GM10266 (cell line): ENCODE data around the gene DAPK1.

ENCODE experiments used
- DNase-seq: peaks from one replicate; pipeline ENCODE4 v3.0.0; 2012; ENCODE audit errors: extremely low spot score
- CTCF ChIP-seq: IDR thresholded peaks from 2 replicates; pipeline ENCODE4 v1.5.1; 2012; ENCODE audit warnings: mild to moderate bottlenecking, low read depth; ENCODE audit not compliant: control insufficient read depth, insufficient read depth; ENCODE audit errors: missing control alignments

Gene DAPK1

GRCh38 chr9:87594194-87594593, 96.5 kb downstream of the DAPK1 start:
- no peak for DNase-seq
- TF ChIP-seq CTCF: no peak

- TF ChIP-seq CTCF: no peak
- no peak for DNase-seq
Measured at GRCh38 chr9:87594662-87595061, 97.0 kb downstream of the DAPK1 start.

- TF ChIP-seq CTCF: no peak
- DNase-seq: no peak
Measured at GRCh38 chr9:87595610-87596009, 97.9 kb downstream of the DAPK1 start.

GRCh38 chr9:87596862-87597261, 99.2 kb downstream of the DAPK1 start:
- TF ChIP-seq CTCF: no peak
- DNase-seq: no peak

- DNase-seq: no peak
- TF ChIP-seq CTCF: no peak
Measured at GRCh38 chr9:87597710-87598443, 100.2 kb downstream of the DAPK1 start.

GRCh38 chr9:87599901-87600610, 102.4 kb downstream of the DAPK1 start:
- no peak for TF ChIP-seq CTCF
- DNase-seq: no peak

GRCh38 chr9:87601176-87601575, 103.5 kb downstream of the DAPK1 start:
- no peak for TF ChIP-seq CTCF
- DNase-seq: no peak
